ENCODE measurements around the gene ZNF592. TPM values are rescaled to one million over a fixed set of nuclear protein-coding genes. Genes with fewer than 3 reads are reported as not detected.

The ZNF592 gene
- total and polyA plus RNA-seq, 9 of the 15 experiments (the other 6 are each of a cell fraction or from before 2014, with no cell fraction given): 0.88 to 23.8 (median 7.4) TPM

DNA sequence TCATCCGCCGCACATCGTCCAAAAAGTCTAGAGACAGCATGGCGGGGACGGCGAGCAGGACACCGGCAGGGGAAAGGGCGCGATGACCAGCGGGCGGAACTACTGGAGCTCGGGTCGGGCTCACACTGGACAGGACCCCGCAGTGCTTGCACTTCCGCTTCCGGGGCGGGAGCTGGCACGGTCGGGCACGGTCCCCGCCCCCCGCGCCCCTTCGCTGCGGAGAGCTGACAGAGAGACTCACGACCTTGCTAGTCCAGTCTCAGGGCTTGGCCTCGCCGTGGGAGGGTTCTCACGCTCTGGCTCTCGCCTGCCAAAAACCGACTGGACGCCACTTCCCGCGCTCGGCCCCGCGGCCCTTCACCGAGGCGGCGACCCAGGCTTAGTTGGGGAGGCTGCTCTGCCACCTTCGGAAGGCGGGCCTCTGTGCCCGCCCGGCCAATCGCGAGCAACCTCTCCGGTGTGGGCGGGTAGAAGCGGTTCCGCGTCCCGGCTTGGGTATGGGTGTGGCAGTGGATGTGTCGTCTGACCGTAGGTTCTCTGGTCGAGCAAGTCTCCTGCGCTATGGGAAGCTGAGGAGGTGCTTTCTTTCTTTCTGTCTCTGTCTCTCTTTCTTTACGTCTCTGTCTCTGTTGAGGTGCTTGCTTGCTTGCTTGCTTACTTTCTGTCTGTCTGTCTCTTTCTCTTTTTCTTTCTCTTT, 32.2 kb upstream of the ZNF592 start, which contains the start of gene SEC11A (continued):
- TF ChIP-seq, protein P1, sequence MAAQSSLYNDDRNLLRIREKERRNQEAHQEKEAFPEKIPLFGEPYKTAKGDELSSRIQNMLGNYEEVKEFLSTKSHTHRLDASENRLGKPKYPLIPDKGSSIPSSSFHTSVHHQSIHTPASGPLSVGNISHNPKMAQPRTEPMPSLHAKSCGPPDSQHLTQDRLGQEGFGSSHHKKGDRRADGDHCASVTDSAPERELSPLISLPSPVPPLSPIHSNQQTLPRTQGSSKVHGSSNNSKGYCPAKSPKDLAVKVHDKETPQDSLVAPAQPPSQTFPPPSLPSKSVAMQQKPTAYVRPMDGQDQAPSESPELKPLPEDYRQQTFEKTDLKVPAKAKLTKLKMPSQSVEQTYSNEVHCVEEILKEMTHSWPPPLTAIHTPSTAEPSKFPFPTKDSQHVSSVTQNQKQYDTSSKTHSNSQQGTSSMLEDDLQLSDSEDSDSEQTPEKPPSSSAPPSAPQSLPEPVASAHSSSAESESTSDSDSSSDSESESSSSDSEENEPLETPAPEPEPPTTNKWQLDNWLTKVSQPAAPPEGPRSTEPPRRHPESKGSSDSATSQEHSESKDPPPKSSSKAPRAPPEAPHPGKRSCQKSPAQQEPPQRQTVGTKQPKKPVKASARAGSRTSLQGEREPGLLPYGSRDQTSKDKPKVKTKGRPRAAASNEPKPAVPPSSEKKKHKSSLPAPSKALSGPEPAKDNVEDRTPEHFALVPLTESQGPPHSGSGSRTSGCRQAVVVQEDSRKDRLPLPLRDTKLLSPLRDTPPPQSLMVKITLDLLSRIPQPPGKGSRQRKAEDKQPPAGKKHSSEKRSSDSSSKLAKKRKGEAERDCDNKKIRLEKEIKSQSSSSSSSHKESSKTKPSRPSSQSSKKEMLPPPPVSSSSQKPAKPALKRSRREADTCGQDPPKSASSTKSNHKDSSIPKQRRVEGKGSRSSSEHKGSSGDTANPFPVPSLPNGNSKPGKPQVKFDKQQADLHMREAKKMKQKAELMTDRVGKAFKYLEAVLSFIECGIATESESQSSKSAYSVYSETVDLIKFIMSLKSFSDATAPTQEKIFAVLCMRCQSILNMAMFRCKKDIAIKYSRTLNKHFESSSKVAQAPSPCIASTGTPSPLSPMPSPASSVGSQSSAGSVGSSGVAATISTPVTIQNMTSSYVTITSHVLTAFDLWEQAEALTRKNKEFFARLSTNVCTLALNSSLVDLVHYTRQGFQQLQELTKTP (IDR thresholded peaks at IDR 0.05; ENCODE audit: low read depth in 1 of 2, partially characterized antibody in 2 of 2): peak in 1 of 2 experiments; percentile 63
- TF ChIP-seq SMAD3 (CRISPR knock-in tag; conservative IDR thresholded peaks at IDR 0.05) (no peak), ZNF444 (CRISPR knock-in tag; IDR thresholded peaks at IDR 0.05) (no peak), TOE1 (IDR thresholded peaks at IDR 0.05; ENCODE audit: borderline replicate concordance) (peak; percentile 75), TOE1 (CRISPR knock-in tag; IDR thresholded peaks at IDR 0.05; ENCODE audit: borderline replicate concordance, low read depth) (no peak), TRIM28 (IDR thresholded peaks at IDR 0.05) (peak; percentile 35; the same call in 1 of the 2 replicates), KDM2B (CRISPR knock-in tag; IDR thresholded peaks at IDR 0.05) (no peak), HDAC8 (tag; IDR thresholded peaks at IDR 0.05) (no peak), ZNF124 (CRISPR knock-in tag; IDR thresholded peaks at IDR 0.05) (no peak), ZNF253 (CRISPR knock-in tag; conservative IDR thresholded peaks at IDR 0.05) (no peak), EP300 (IDR thresholded peaks at IDR 0.05; ENCODE audit: low read length) (no peak), OTX1 (CRISPR knock-in tag; IDR thresholded peaks at IDR 0.05) (no peak), TCF3 (CRISPR knock-in tag; IDR thresholded peaks at IDR 0.05) (no peak; the same call in 1 of the 2 replicates), KDM4B (IDR thresholded peaks at IDR 0.05; ENCODE audit: borderline replicate concordance in 2 of 2, low read depth in 1 of 2) (peak in 1 of 2 experiments; percentile 97; a peak in 2 of 4 replicates), ZNF41 (CRISPR knock-in tag; conservative IDR thresholded peaks at IDR 0.05) (no peak), TCF7L2 (IDR thresholded peaks at IDR 0.05; ENCODE audit: low read depth, low read length) (no peak)
- TF ChIP-seq, protein P2, sequence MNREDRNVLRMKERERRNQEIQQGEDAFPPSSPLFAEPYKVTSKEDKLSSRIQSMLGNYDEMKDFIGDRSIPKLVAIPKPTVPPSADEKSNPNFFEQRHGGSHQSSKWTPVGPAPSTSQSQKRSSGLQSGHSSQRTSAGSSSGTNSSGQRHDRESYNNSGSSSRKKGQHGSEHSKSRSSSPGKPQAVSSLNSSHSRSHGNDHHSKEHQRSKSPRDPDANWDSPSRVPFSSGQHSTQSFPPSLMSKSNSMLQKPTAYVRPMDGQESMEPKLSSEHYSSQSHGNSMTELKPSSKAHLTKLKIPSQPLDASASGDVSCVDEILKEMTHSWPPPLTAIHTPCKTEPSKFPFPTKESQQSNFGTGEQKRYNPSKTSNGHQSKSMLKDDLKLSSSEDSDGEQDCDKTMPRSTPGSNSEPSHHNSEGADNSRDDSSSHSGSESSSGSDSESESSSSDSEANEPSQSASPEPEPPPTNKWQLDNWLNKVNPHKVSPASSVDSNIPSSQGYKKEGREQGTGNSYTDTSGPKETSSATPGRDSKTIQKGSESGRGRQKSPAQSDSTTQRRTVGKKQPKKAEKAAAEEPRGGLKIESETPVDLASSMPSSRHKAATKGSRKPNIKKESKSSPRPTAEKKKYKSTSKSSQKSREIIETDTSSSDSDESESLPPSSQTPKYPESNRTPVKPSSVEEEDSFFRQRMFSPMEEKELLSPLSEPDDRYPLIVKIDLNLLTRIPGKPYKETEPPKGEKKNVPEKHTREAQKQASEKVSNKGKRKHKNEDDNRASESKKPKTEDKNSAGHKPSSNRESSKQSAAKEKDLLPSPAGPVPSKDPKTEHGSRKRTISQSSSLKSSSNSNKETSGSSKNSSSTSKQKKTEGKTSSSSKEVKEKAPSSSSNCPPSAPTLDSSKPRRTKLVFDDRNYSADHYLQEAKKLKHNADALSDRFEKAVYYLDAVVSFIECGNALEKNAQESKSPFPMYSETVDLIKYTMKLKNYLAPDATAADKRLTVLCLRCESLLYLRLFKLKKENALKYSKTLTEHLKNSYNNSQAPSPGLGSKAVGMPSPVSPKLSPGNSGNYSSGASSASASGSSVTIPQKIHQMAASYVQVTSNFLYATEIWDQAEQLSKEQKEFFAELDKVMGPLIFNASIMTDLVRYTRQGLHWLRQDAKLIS (CRISPR knock-in tag; IDR thresholded peaks at IDR 0.05): peak; percentile 84; the same call in 1 of the 2 replicates
- TF ChIP-seq, protein P3, sequence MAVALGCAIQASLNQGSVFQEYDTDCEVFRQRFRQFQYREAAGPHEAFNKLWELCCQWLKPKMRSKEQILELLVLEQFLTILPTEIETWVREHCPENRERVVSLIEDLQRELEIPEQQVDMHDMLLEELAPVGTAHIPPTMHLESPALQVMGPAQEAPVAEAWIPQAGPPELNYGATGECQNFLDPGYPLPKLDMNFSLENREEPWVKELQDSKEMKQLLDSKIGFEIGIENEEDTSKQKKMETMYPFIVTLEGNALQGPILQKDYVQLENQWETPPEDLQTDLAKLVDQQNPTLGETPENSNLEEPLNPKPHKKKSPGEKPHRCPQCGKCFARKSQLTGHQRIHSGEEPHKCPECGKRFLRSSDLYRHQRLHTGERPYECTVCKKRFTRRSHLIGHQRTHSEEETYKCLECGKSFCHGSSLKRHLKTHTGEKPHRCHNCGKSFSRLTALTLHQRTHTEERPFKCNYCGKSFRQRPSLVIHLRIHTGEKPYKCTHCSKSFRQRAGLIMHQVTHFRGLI (CRISPR knock-in tag; IDR thresholded peaks at IDR 0.05): no peak

Data from K562 (cell line).